H1 (cell line): ENCODE results near the gene RSU1. TPM values are rescaled to one million over a fixed set of nuclear protein-coding genes. Genes with fewer than 3 reads are reported as not detected.
A peak's percentile ranks its signal among the peaks of the same experiment; 100 is the strongest.

ENCODE experiments used
- FOSL1 ChIP-seq: IDR thresholded peaks from 2 replicates; pipeline ENCODE4 v1.6.1; 2011; ENCODE audit warnings: mild to moderate bottlenecking, low read depth, low read length, moderate library complexity; ENCODE audit not compliant: insufficient read depth
- PHF8 ChIP-seq: fragments of 200-600 bp; sonication (generic); conservative IDR thresholded peaks from 2 replicates; pipeline ENCODE4 v1.7.1; 2012; ENCODE audit warnings: low read depth, mild to moderate bottlenecking, inconsistent platforms, low read length, moderate library complexity
- TBP ChIP-seq: IDR thresholded peaks from 2 replicates; pipeline ENCODE4 v1.6.1; 2011; ENCODE audit warnings: low read depth, low read length, improper control_type of control experiment
- TCF12 ChIP-seq: IDR thresholded peaks from 2 replicates; pipeline ENCODE4 v1.6.1; 2011; ENCODE audit warnings: low read depth, mild to moderate bottlenecking, low read length
- polyA plus RNA-seq, 7 experiments: library from polyadenylated mRNA; depleted of rRNA in 3 of 7; stranded (reverse) in 5 of 7; unstranded in 2 of 7; fragments of >200 nt in 5 of 7; fragments of 200-250 nt in 2 of 7; gene quantifications; 1 replicate in 5 of 7; 2 replicates in 1 of 7; 4 replicates in 1 of 7; pipeline versions ENCODE4 v1.2.1 to v1.2.3, GENCODE V29; 2011 to 2013; ENCODE audit warnings: missing spikeins in 2 of 7, mixed read lengths in 2 of 7
- total RNA-seq: library from RNA; stranded (reverse); fragmentation: NEBNext Ultra II Directional; extraction: Animal tissue kit (Norgen Biotek cat#: 25700); gene quantifications from 2 replicates; pipeline ENCODE4 v1.2.1, GENCODE V29; 2021
- TF ChIP-seq, protein P1 (sequence below), 3 experiments: IDR thresholded peaks; 1 replicate in 2 of 3; 2 replicates in 1 of 3; pipeline versions ENCODE4 v1.5.1 to v1.6.1; 2011; ENCODE audit warnings: low read length in 3 of 3, mild to moderate bottlenecking in 3 of 3, inconsistent platforms in 2 of 3, low read depth in 1 of 3, moderate library complexity in 1 of 3; ENCODE audit not compliant: insufficient read depth in 1 of 3; ENCODE audit errors: control extremely low read depth in 1 of 3

The RSU1 gene
- total and polyA plus RNA-seq, 2 of the 8 experiments (the other 6 are each of a cell fraction or from before 2014, with no cell fraction given) = 50.0 to 68.2 TPM

DNA sequence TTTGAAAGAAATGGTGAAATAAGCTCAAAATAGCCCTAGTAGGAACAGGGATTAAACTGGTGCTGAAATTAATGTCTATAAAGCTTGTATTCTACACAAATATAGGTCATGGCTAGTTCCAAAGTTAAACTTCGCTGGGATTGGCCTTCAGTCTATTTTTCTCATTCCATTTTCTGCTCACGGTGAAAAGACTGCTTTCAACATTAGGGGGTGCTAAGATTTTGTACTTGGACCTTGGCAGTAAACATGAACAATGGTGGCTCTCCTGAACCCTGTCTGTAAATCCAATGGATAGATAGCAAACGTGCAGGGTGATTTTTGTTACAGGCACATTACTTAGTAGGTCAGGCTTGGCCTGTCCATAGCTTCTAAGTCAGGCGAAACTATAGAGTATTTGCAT is 36.0 kb upstream of the RSU1 start (continued):
- TF ChIP-seq TBP (no peak), PHF8 (no peak), FOSL1 (no peak), TCF12 (no peak)
- TF ChIP-seq, protein P1, sequence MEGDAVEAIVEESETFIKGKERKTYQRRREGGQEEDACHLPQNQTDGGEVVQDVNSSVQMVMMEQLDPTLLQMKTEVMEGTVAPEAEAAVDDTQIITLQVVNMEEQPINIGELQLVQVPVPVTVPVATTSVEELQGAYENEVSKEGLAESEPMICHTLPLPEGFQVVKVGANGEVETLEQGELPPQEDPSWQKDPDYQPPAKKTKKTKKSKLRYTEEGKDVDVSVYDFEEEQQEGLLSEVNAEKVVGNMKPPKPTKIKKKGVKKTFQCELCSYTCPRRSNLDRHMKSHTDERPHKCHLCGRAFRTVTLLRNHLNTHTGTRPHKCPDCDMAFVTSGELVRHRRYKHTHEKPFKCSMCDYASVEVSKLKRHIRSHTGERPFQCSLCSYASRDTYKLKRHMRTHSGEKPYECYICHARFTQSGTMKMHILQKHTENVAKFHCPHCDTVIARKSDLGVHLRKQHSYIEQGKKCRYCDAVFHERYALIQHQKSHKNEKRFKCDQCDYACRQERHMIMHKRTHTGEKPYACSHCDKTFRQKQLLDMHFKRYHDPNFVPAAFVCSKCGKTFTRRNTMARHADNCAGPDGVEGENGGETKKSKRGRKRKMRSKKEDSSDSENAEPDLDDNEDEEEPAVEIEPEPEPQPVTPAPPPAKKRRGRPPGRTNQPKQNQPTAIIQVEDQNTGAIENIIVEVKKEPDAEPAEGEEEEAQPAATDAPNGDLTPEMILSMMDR (IDR thresholded peaks at IDR 0.05; ENCODE audit: control extremely low read depth in 1 of 3, insufficient read depth in 1 of 3, low read depth in 1 of 3, low read length in 3 of 3) = peak in 2 of 3 experiments; percentile 25 to 42; a peak in 2 of 4 replicates
